Endodermal cell (in vitro differentiated cells): ENCODE results near the gene RSPH3. TPM values are rescaled to one million over a fixed set of nuclear protein-coding genes. Genes with fewer than 3 reads are reported as not detected.

Experiments
- DNase-seq: peaks from one replicate; pipeline ENCODE4 v3.0.0-alpha.2; 2017
- H3K27ac ChIP-seq: 2 replicates; pipeline ENCODE4 v1.5.1; 2013; ENCODE audit warnings: mild to moderate bottlenecking, low read depth, low read length, moderate library complexity
- H3K27me3 ChIP-seq: 2 replicates; pipeline ENCODE4 v1.6.1; 2013; ENCODE audit warnings: mild to moderate bottlenecking, low read length, moderate library complexity; ENCODE audit not compliant: insufficient read depth, control insufficient read depth, poor library complexity, severe bottlenecking
- H3K36me3 ChIP-seq: 2 replicates; pipeline ENCODE4 v1.7.0; 2013; ENCODE audit warnings: mild to moderate bottlenecking, low read length, moderate library complexity; ENCODE audit not compliant: control insufficient read depth, insufficient read depth
- H3K4me1 ChIP-seq: one replicate; pipeline ENCODE4 v1.7.0; 2013; ENCODE audit warnings: low read length; ENCODE audit not compliant: control insufficient read depth, insufficient read depth
- H3K4me3 ChIP-seq: 2 replicates; pipeline ENCODE4 v1.5.1; 2013; ENCODE audit warnings: mild to moderate bottlenecking, low read length, moderate library complexity
- H3K9ac ChIP-seq: 2 replicates; pipeline ENCODE4 v1.6.1; 2013; ENCODE audit warnings: mild to moderate bottlenecking, low read length, moderate library complexity; ENCODE audit not compliant: poor library complexity, severe bottlenecking; ENCODE audit errors: extremely low read depth
- H3K9me3 ChIP-seq: 2 replicates; pipeline ENCODE4 v1.6.1; 2013; ENCODE audit warnings: mild to moderate bottlenecking, low read length, moderate library complexity; ENCODE audit not compliant: control insufficient read depth
- H3K27ac Mint-ChIP-seq: 2 replicates; pipeline ENCODE4 v1.8.0; 2020; ENCODE audit warnings: mixed read lengths
- H3K27me3 Mint-ChIP-seq: 2 replicates; pipeline ENCODE4 v1.8.0; 2021; ENCODE audit warnings: mild to moderate bottlenecking, mixed read lengths; ENCODE audit not compliant: insufficient read depth
- H3K36me3 Mint-ChIP-seq: 2 replicates; pipeline ENCODE4 v1.8.0; 2020; ENCODE audit warnings: low read depth, mixed read lengths
- H3K4me1 Mint-ChIP-seq: 2 replicates; pipeline ENCODE4 v1.8.0; 2020; ENCODE audit warnings: mixed read lengths
- H3K4me3 Mint-ChIP-seq: 2 replicates; pipeline ENCODE4 v1.8.0; 2020; ENCODE audit warnings: mild to moderate bottlenecking, moderate library complexity, mixed read lengths
- H3K9me3 Mint-ChIP-seq: 2 replicates; pipeline ENCODE4 v1.8.0; 2020; ENCODE audit warnings: mild to moderate bottlenecking, mixed read lengths
- WGBS, 2 experiments: methylation state at CpG; one replicate each; pipeline versions ENCODE4 v1.1.5 to v1.1.7; 2013; ENCODE audit warnings: missing lambda C conversion rate in 2 of 2, mixed read lengths in 1 of 2; ENCODE audit not compliant: insufficient coverage in 1 of 2, insufficient read length in 1 of 2; 5-methylcytosine and 5-hydroxymethylcytosine counted together
- total RNA-seq, 2 donors: library from RNA; stranded (reverse); fragmentation: NEBNext Ultra II Directional in 1 of 2; extraction: Animal tissue kit (Norgen Biotek cat#: 25700) in 1 of 2; gene quantifications; 2 replicates in 1 of 2; 3 replicates in 1 of 2; pipeline ENCODE4 v1.2.1, GENCODE V29; 2021
- TF ChIP-seq, protein P1 (sequence below): fragments of 200-600 bp; sonication (generic); conservative IDR thresholded peaks from 2 replicates; pipeline ENCODE4 v1.5.0; 2021; ENCODE audit warnings: antibody characterized with exemption, mild to moderate bottlenecking

The RSPH3 gene
- total RNA-seq, 2 donors from 2014 or later: 7.4 to 10.3 TPM

DNA sequence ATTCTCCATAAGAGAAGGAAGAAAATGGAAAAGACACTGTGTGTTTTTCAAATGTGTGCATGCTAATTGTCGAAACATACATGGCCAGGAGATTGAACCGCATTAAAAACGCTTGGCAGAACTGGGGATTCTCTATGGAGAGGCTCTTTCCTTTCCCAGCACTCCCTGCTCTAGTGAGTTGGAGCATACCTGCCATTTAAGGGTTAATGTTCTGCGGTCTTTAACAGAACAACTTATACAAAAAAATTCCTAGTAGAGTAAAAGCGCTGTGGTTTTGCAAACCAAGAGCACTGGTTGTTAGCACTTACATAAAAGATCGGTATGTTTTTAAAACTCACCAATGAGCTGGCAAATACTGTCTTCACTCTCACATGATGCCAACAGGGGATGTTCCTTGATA, 43.2 kb upstream of the RSPH3 start:
- H3K4me1 Mint-ChIP-seq: peaks cover 31% of the 10 kb centered on the region
- no peaks in the 10 kb centered on the region for H3K9me3 Mint-ChIP-seq
- Histone ChIP-seq H3K4me3 (no peak overlapping the region), H3K9ac (no peak overlapping the region), H3K27me3 (no peaks in the 10 kb centered on the region), H3K27ac (no peak overlapping the region), H3K36me3 (no peaks in the 10 kb centered on the region), H3K9me3 (no peaks in the 10 kb centered on the region), H3K4me1 (no peaks in the 10 kb centered on the region)
- H3K27ac Mint-ChIP-seq: no peak overlapping the region
- H3K36me3 Mint-ChIP-seq: no peaks in the 10 kb centered on the region
- TF ChIP-seq, protein P1, sequence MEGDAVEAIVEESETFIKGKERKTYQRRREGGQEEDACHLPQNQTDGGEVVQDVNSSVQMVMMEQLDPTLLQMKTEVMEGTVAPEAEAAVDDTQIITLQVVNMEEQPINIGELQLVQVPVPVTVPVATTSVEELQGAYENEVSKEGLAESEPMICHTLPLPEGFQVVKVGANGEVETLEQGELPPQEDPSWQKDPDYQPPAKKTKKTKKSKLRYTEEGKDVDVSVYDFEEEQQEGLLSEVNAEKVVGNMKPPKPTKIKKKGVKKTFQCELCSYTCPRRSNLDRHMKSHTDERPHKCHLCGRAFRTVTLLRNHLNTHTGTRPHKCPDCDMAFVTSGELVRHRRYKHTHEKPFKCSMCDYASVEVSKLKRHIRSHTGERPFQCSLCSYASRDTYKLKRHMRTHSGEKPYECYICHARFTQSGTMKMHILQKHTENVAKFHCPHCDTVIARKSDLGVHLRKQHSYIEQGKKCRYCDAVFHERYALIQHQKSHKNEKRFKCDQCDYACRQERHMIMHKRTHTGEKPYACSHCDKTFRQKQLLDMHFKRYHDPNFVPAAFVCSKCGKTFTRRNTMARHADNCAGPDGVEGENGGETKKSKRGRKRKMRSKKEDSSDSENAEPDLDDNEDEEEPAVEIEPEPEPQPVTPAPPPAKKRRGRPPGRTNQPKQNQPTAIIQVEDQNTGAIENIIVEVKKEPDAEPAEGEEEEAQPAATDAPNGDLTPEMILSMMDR: no peak
- H3K4me3 Mint-ChIP-seq: no peak overlapping the region
- 85 to 94% methylated on average over 5 to 6 of the region's 6 CpGs for WGBS, 2 experiments
- no peak for DNase-seq
- H3K27me3 Mint-ChIP-seq: no peaks in the 10 kb centered on the region

DNA sequence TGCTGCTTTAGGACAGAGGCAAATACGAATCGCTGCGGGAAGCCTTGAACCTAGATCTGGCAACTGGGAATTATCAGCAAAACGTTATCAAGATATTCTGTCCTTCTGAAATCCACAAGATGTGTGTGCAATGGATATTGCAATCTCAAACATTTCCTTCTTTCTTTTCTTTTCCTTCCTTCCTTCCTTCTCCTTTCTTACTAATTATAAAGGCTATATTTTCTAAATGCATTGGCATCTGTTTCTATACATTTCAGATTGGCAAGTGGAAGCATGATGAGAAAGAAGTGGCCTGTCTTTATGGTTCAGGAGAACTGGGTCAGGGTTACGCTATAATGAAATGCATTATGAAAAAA, 42.8 kb upstream of the RSPH3 start:
- H3K4me3 ChIP-seq: no peak overlapping the region
- no peak overlapping the region for H3K4me3 Mint-ChIP-seq
- no peaks in the 10 kb centered on the region for H3K4me1 ChIP-seq
- H3K9me3 Mint-ChIP-seq: no peaks in the 10 kb centered on the region
- DNase-seq: no peak
- no peak overlapping the region for H3K27ac Mint-ChIP-seq
- H3K27me3 ChIP-seq: no peaks in the 10 kb centered on the region
- H3K36me3 ChIP-seq: no peaks in the 10 kb centered on the region
- TF ChIP-seq, protein P1: no peak
- H3K27me3 Mint-ChIP-seq: no peaks in the 10 kb centered on the region
- no peaks in the 10 kb centered on the region for H3K9me3 ChIP-seq
- WGBS, 2 experiments: 27 to 33% methylated on average over 3 to 5 of the region's 5 CpGs
- H3K36me3 Mint-ChIP-seq: no peaks in the 10 kb centered on the region
- no peak overlapping the region for H3K9ac ChIP-seq
- H3K27ac ChIP-seq: no peak overlapping the region
- peaks cover 26% of the 10 kb centered on the region for H3K4me1 Mint-ChIP-seq

- DNase-seq: peak; percentile 94
- H3K4me3 ChIP-seq: no peak overlapping the region
- H3K9ac ChIP-seq: peak overlapping the region; percentile 22
- no peaks in the 10 kb centered on the region for H3K36me3 ChIP-seq
- Mint-ChIP-seq H3K27ac (peak overlapping the region; percentile 94), H3K27me3 (no peaks in the 10 kb centered on the region), H3K9me3 (no peaks in the 10 kb centered on the region), H3K4me3 (no peak overlapping the region), H3K4me1 (peaks cover 26% of the 10 kb centered on the region), H3K36me3 (no peaks in the 10 kb centered on the region)
- no peaks in the 10 kb centered on the region for H3K9me3 ChIP-seq
- H3K4me1 ChIP-seq: no peaks in the 10 kb centered on the region
- H3K27me3 ChIP-seq: no peaks in the 10 kb centered on the region
- 60 to 64% methylated on average over 14 of the region's 14 CpGs for WGBS, 2 experiments
- TF ChIP-seq, protein P1: peak; percentile 99
- no peak overlapping the region for H3K27ac ChIP-seq
Observed at GRCh38 chr6:159042003-159042825, 42.2 kb upstream of the RSPH3 start.
